NCI-H2029 treated with DMSO at 0.1 percent for 48 hours (cell line): ENCODE measurements around the gene RTEL1.
"Not testable (repeated sequence)": the region's sequence is repeated elsewhere in the genome, so short reads cannot be mapped to it uniquely, and the experiment has no call there.

Source experiments
- DNase-seq: peaks from one replicate; lab custom pipeline; 2025; lab: John Stamatoyannopoulos, UW

Gene RTEL1, protein sequence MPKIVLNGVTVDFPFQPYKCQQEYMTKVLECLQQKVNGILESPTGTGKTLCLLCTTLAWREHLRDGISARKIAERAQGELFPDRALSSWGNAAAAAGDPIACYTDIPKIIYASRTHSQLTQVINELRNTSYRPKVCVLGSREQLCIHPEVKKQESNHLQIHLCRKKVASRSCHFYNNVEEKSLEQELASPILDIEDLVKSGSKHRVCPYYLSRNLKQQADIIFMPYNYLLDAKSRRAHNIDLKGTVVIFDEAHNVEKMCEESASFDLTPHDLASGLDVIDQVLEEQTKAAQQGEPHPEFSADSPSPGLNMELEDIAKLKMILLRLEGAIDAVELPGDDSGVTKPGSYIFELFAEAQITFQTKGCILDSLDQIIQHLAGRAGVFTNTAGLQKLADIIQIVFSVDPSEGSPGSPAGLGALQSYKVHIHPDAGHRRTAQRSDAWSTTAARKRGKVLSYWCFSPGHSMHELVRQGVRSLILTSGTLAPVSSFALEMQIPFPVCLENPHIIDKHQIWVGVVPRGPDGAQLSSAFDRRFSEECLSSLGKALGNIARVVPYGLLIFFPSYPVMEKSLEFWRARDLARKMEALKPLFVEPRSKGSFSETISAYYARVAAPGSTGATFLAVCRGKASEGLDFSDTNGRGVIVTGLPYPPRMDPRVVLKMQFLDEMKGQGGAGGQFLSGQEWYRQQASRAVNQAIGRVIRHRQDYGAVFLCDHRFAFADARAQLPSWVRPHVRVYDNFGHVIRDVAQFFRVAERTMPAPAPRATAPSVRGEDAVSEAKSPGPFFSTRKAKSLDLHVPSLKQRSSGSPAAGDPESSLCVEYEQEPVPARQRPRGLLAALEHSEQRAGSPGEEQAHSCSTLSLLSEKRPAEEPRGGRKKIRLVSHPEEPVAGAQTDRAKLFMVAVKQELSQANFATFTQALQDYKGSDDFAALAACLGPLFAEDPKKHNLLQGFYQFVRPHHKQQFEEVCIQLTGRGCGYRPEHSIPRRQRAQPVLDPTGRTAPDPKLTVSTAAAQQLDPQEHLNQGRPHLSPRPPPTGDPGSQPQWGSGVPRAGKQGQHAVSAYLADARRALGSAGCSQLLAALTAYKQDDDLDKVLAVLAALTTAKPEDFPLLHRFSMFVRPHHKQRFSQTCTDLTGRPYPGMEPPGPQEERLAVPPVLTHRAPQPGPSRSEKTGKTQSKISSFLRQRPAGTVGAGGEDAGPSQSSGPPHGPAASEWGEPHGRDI (N-terminal part only)

DNA sequence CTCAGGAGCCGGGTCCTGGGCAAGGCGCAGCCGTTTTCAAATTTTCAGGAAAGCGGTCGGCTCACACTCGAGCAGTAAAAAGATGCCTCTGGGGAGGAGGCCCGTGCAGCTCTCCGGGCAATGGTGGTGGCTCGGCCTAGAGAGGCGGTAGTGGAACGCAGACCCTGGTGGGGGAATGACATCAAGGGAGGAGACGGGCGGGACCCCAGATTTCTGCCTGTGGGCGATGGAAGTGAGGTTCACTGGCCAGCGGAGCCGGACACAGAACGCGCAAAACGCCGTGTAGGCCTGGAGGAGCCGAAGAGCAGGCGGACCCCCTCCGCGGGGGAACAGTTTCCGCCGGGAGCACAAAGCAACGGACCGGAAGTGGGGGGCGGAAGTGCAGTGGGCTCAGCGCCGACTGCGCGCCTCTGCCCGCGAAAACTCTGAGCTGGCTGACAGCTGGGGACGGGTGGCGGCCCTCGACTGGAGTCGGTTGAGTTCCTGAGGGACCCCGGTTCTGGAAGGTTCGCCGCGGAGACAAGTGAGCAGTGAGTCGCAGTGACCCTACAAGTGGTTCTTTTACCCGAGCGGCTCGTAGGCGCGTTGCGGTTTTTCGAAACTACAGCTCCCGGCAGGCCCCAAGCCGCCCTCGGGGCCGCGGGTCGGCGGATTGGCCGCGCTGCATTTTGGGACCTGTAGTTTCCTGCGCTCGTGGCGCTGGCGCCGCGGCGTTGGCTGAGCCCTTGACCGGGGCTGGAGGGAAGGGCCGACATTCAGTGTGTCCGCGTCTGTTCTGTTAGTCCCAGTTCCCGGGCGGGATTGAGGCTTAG lies at the start of gene RTEL1:
Gene RTEL1 (plus strand): TSS at position 376 of the 812 bp plus-strand sequence. CDS start 1,091 bp downstream, outside the sequence.
- DNase-seq: peak; percentile 52

DNA sequence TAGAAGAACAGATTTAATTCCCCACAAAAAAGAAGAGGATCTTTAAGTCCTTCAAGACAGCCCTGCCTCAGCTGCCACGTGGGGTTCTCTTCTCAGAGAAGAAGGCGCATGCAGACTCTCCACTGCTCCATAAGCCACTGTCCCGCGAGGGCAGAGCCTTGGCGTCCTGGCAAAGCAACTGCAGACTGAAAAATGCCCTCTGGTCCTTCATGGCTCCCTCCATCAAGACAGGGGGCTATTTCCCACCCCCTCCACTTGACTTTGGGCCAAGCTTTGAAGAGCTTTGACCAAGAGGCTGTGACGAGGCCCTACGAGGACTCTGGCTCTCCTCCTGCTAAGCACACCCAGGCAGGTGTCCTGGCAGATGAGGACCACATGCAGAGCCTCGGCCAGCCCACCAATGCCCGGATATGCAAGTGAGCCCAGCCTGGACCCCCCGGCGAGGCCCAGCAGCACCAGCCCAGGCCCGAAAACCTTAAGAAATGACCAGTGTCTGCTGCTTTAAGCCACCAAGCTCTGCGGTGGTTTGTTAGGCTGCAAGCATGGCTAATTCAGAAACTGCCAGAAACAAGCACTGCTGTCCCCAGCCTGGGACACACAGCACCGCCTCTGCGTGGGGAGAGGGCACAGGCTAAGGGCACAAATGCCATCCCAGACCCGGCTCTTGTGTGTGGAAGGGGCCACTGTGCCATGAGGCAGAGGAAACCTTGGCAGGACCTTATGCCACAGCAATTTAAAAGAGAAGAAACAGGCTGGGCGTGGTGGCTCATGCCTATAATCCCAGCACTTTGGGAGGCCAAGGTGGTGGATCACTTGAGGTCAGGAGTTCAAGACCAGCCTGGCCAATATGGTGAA lies 47.3 kb upstream of the RTEL1 start:
- DNase-seq: no peak

- no peak for DNase-seq
These were observed 46.5 kb upstream of the RTEL1 start for GRCh38 chr20:63611646-63612045.

GRCh38 chr20:63612276-63612931 lies 45.7 kb upstream of the RTEL1 start:
- no peak for DNase-seq

DNA sequence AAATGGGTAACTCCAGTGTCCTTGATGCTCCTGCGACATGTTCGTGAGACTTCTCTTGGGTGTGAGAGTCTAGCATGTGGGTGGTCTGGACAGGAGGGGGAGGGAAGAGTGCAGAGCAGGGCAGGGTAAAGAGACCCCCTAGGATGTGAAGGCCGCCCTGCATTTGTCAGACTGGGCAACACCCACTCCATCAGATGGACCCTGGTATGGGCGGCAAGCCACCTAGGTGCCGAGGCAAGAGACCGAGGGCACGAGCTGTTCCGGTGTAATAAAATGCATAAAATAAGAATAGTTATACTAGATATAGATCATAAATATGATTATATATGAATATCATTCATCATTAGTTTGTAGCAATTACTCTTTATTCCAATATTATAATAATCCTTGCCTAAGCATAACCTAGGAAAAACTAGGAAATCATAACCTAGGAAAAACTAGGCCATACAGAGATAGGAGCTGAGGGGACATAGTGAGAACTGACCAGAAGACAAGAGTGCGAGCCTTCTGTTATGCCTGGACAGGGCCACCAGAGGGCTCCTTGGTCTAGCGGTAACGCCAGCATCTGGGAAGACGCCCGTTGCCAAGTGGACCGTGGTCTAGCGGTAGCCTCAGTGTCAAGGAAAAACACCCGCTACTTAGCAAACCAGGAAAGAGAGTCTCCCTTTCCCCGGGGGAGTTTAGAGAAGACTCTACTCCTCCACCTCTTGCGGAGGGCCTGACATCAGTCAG lies 44.1 kb upstream of the RTEL1 start:
- DNase-seq: not testable (repeated sequence)

DNA sequence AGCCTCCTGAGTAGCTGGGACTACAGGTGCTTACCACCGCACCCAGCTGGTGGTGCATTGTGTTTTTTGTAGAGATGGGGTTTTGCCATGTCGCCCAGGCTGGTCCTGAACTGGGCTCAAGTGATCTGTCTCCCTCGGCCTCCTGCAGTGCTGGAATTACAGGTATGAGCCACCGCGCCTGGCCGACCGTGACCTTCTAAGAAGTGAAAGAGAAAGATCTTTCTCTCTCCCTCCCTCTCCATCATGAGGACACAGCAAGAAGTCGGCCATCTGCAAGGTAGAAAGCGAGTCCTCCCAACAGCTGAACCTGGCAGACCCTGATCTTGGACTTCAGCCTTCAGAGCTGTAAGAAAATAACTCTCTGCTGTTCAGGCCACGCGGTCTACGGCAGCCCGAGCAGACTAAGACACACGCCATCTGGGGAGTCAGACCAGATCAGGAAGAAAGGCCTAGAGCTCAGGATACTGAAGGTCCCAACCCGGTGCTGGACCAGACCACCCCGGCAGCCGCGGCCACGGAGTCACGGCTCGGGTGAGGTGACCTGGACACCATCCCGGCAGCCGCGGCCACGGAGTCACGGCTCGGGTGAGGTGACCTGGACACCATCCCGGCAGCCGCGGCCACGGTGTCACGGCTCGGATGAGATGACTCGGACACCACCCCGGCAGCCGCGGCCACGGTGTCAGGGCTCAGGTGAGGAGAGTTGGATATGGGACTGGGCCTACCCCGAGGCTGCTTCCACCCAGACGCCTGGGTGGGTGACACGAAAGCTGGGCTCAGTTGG lies 40.8 kb upstream of the RTEL1 start:
- no peak for DNase-seq

GRCh38 chr20:63617876-63618265 lies 40.2 kb upstream of the RTEL1 start:
- DNase-seq: no peak

GRCh38 chr20:63618291-63618980 lies 39.7 kb upstream of the RTEL1 start:
- DNase-seq: no peak

DNA sequence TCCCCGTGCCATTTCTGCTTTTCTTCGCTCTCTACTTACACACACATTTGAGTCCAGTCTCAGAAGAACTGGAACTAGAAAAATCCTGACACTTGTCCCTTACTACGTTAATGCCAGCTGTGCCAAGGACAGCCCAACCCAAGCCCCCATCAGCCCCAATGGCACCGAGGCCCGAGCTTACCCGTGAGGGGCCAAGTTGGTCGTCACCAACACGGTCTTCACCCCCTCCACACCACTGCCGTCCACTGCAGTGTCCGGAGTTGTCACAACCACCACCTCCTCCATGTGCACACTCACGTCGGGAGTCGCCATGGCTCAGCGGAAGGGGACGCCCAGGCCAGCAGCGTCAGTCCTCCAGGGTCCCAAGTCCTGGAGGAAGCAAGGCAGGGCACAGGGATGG lies 39.0 kb upstream of the RTEL1 start:
- DNase-seq: no peak

DNA sequence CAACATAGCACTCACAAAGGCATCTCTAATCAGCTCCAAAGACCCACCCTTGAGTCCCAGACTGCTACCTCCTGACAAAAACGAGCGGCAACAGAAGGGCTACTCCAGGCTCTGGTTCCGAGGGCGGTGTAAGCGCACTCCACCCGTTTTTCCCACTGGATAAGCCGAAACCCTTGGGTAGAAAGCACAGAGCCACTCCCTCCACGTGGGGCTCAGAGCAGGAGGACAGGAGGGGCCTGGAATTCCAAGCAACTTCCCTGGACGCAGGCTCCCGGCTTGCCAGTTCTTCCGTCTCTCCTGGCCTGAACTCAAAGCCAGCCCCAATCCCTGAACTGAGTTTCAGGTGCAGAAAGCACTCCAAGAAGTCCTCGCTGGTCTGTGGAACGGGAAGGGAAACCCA lies 38.6 kb upstream of the RTEL1 start:
- no peak for DNase-seq

DNA sequence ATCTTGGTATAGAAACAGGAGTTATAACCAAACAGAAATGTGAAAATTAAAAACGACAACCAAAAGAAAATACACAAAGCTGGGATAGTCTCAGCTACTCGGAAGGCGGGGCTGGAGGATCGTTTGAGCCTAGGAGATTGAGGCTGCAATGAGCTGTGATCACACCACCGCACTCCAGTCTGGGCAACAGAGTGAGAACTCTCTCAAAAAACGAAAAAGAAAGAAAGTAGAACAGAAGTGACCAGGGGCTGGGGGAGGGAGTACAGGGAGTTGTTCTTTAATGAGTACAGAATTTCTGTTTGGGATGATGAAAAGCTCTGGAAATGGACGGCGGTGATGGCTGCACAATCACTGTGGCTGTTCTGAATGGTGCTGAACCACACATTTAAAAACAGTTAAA lies 37.1 kb upstream of the RTEL1 start:
- DNase-seq: no peak

DNA sequence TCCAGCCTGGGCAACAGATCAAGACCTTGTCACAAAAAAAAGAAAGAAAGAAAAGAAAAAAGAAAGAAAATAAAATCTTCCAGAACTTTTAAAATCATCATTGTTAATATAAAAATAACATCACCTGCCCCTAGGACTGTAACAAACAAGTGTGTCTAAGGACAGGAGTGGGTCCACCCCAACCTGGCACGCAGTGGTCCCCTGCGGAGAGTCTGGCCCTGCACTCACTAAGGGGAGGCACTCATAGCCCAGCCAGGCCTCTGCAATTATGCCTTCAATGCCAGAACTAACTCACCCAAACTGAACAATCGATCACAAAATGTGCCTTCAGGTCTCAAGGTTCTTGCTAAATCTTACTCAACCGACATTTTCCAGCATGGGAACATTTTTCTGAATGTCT lies 36.0 kb upstream of the RTEL1 start:
- no peak for DNase-seq

GRCh38 chr20:63622732-63623131 lies 35.4 kb upstream of the RTEL1 start:
- no peak for DNase-seq

DNA sequence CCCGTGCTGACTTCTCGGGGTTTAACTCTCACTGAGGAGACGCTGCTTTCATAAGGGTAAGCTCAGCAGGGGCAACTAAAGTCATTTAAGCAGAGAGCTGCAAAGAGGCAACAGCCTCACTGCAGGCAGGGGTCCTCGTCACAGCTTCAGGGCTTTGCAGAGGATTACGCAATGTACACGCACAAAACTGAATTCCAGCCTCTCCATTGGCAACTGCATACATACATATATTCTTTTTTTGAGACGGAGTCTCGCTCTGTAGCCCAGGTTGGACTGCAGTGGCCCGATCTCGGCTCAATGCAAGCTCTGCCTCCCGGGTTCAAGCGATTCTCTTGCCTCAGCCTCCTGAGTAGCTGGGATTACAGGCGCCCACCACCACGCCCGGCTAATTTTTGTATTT lies 33.6 kb upstream of the RTEL1 start:
- DNase-seq: no peak

GRCh38 chr20:63625771-63626423 lies 32.2 kb upstream of the RTEL1 start:
- DNase-seq: no peak

GRCh38 chr20:63626424-63627128 lies 31.5 kb upstream of the RTEL1 start, which contains the start of gene GMEB2:
GMEB2 (minus strand) TSS chr20:63627101; CDS start chr20:63619397, 7,704 bp downstream.
- no peak for DNase-seq
